Hepatocyte (in vitro differentiated cells): ENCODE measurements around the gene TNFSF9. TPM values are rescaled to one million over a fixed set of nuclear protein-coding genes. Genes with fewer than 3 reads are reported as not detected.

ENCODE experiments used
- DNase-seq: peaks from one replicate; pipeline ENCODE4 v3.0.0-alpha.2; 2016; ENCODE audit warnings: low spot score
- H2AFZ ChIP-seq: fragments of 200-600 bp; sonication (generic); 2 replicates; pipeline ENCODE4 v1.6.0; 2016; ENCODE audit warnings: antibody characterized with exemption, mild to moderate bottlenecking
- H3K27ac ChIP-seq: fragments of 200-600 bp; sonication (generic); 2 replicates; pipeline ENCODE4 v1.5.1; 2016; ENCODE audit warnings: mild to moderate bottlenecking
- H3K27me3 ChIP-seq: fragments of 200-600 bp; sonication (generic); 2 replicates; pipeline ENCODE4 v1.6.1; 2016
- H3K36me3 ChIP-seq: fragments of 200-600 bp; sonication (generic); replicated peaks from 2 replicates; pipeline ENCODE4 v1.5.1; 2016; ENCODE audit warnings: low read depth; ENCODE audit not compliant: insufficient read depth
- H3K4me1 ChIP-seq: fragments of 200-600 bp; sonication (generic); 2 replicates; pipeline ENCODE4 v1.5.1; 2016; ENCODE audit warnings: mild to moderate bottlenecking, moderate library complexity; ENCODE audit not compliant: insufficient read depth
- H3K4me2 ChIP-seq: fragments of 200-600 bp; sonication (generic); 2 replicates; pipeline ENCODE4 v1.6.0; 2016
- H3K4me3 ChIP-seq: fragments of 200-600 bp; sonication (generic); 2 replicates; pipeline ENCODE4 v1.5.1; 2016; ENCODE audit warnings: mild to moderate bottlenecking
- H3K79me2 ChIP-seq: fragments of 200-600 bp; sonication (generic); 2 replicates; pipeline ENCODE4 v1.6.0; 2017; ENCODE audit warnings: mild to moderate bottlenecking
- H3K9me2 ChIP-seq: fragments of 200-600 bp; sonication (generic); replicated peaks from 2 replicates; pipeline ENCODE4 v1.6.0; 2017; ENCODE audit warnings: mild to moderate bottlenecking; ENCODE audit not compliant: insufficient read depth
- H3K9me3 ChIP-seq: fragments of 200-600 bp; sonication (generic); 2 replicates; pipeline ENCODE4 v1.5.1; 2016; ENCODE audit warnings: low read depth, mild to moderate bottlenecking
- H4K20me1 ChIP-seq: fragments of 200-600 bp; sonication (generic); 2 replicates; pipeline ENCODE4 v1.6.0; 2016; ENCODE audit warnings: mild to moderate bottlenecking; ENCODE audit not compliant: insufficient read depth, poor library complexity, severe bottlenecking
- CTCF ChIP-seq: fragments of 200-600 bp; sonication (generic); IDR thresholded peaks from 2 replicates; pipeline ENCODE4 v1.5.1; 2016; ENCODE audit warnings: antibody characterized with exemption, mild to moderate bottlenecking; ENCODE audit not compliant: poor library complexity
- EZH2 ChIP-seq: fragments of 200-600 bp; sonication (generic); IDR thresholded peaks from 2 replicates; pipeline ENCODE4 v1.6.1; 2016; ENCODE audit warnings: antibody characterized with exemption, mild to moderate bottlenecking, borderline replicate concordance
- EZH2phosphoT487 ChIP-seq: fragments of 200-600 bp; sonication (generic); IDR thresholded peaks from one replicate; pipeline ENCODE4 v1.6.1; 2018; ENCODE audit warnings: antibody characterized with exemption, mild to moderate bottlenecking, low read depth, moderate library complexity; ENCODE audit not compliant: unreplicated experiment, severe bottlenecking
- WGBS: methylation state at CpG from one replicate; pipeline ENCODE4 v1.1.6; 2016; ENCODE audit warnings: low lambda C conversion rate; ENCODE audit errors: missing lambda C conversion rate; 5-methylcytosine and 5-hydroxymethylcytosine counted together
- polyA plus RNA-seq: library from polyadenylated mRNA; unstranded; fragments of >200 nt; fragmentation: Nextera tagmentation; extraction: Ambion mirVana; gene quantifications from 2 replicates; pipeline ENCODE4 v1.2.1, GENCODE V29; 2016
- total RNA-seq: library from RNA; depleted of rRNA; stranded (reverse); fragments of >200 nt; gene quantifications from 2 replicates; pipeline ENCODE4 v1.2.3, GENCODE V29; 2014

TNFSF9 gene
- total and polyA plus RNA-seq, 2 experiments from 2014 or later = 2.6 to 3.8 TPM

GRCh38 chr19:6514926-6515544, 15.8 kb upstream of the TNFSF9 start:
- Histone ChIP-seq H3K9me3 (no peaks in the 10 kb centered on the region), H2AFZ (no peak overlapping the region), H4K20me1 (no peaks in the 10 kb centered on the region), H3K27ac (no peak overlapping the region), H3K36me3 (no peaks in the 10 kb centered on the region), H3K4me3 (no peak overlapping the region), H3K79me2 (no peaks in the 10 kb centered on the region), H3K4me1 (no peaks in the 10 kb centered on the region), H3K4me2 (no peak overlapping the region), H3K27me3 (no peaks in the 10 kb centered on the region), H3K9me2 (no peaks in the 10 kb centered on the region)
- no peak for DNase-seq
- TF ChIP-seq CTCF (no peak), EZH2 (no peak), EZH2phosphoT487 (no peak)
- 95% methylated on average over 15 of the region's 15 CpGs for WGBS

DNA sequence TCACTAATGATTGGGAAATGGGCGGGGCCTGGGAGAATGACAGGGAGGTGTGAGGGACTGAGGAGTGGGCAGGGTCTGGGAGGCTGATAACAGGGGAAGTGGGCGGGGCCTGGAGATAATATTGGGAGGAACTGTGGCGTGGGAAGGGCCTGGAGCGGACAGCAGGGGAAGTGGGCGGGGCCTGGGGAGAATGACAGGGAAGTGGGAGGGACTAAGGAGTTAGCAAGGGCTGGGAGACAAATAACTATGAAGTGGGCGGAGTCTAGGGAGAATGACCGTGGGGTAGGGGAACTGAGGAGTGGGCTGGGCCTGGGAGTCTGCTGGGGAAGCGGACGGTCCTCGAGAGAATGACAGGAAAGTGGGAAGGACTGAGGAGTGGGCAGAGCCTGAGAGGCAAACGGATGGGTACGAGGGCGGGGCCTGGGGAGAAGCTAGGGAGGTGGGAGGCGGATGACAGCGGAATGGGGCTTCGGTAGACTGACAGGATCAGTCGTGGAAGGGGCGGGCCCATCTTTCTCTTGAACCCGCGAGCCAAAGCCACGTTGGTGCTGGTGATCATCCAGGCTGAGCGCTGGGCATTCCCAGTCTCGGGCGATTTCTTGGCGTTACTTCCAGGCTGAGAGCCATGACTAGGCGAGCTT, 14.7 kb upstream of the TNFSF9 start:
- Histone ChIP-seq H4K20me1 (no peaks in the 10 kb centered on the region), H3K9me3 (no peaks in the 10 kb centered on the region), H3K27ac (peak overlapping the region; percentile 74), H3K79me2 (no peaks in the 10 kb centered on the region), H3K4me2 (peak overlapping the region; percentile 97), H2AFZ (peak overlapping the region; percentile 84), H3K36me3 (no peaks in the 10 kb centered on the region), H3K9me2 (no peaks in the 10 kb centered on the region), H3K4me3 (peak overlapping the region; percentile 45), H3K27me3 (no peaks in the 10 kb centered on the region), H3K4me1 (no peaks in the 10 kb centered on the region)
- TF ChIP-seq EZH2 = no peak
- TF ChIP-seq EZH2phosphoT487 = no peak
- no peak for TF ChIP-seq CTCF
- DNase-seq = peak; percentile 98
- WGBS = 7% methylated on average over 18 of the region's 26 CpGs

GRCh38 chr19:6516659-6517291, 14.1 kb upstream of the TNFSF9 start:
- no peaks in the 10 kb centered on the region for H4K20me1 ChIP-seq
- no peaks in the 10 kb centered on the region for H3K79me2 ChIP-seq
- no peaks in the 10 kb centered on the region for H3K36me3 ChIP-seq
- H3K27ac ChIP-seq = peak overlapping the region; percentile 74
- no peaks in the 10 kb centered on the region for H3K9me3 ChIP-seq
- peak overlapping the region; percentile 84 for H2AFZ ChIP-seq
- H3K27me3 ChIP-seq = no peaks in the 10 kb centered on the region
- no peaks in the 10 kb centered on the region for H3K4me1 ChIP-seq
- H3K9me2 ChIP-seq = no peaks in the 10 kb centered on the region
- TF ChIP-seq EZH2 (no peak), EZH2phosphoT487 (no peak), CTCF (peak; percentile 99)
- DNase-seq = peak; percentile 96
- H3K4me2 ChIP-seq = peak overlapping the region; percentile 97
- H3K4me3 ChIP-seq = peak overlapping the region; percentile 45
- WGBS = 2% methylated on average over 34 of the region's 38 CpGs
